GM19467 (cell line): Measurements from ENCODE around the gene PXMP4.
"Not testable (repeated sequence)": the region's sequence is repeated elsewhere in the genome, so short reads cannot be mapped to it uniquely, and the experiment has no call there.

Source experiments
- ATAC-seq: cut with Tn5 transposase; IDR thresholded peaks from one replicate; pipeline ENCODE4 v1.9.1; 2021; ENCODE audit warnings: mild to moderate bottlenecking, moderate library complexity; ENCODE audit not compliant: unreplicated experiment

Gene PXMP4, protein sequence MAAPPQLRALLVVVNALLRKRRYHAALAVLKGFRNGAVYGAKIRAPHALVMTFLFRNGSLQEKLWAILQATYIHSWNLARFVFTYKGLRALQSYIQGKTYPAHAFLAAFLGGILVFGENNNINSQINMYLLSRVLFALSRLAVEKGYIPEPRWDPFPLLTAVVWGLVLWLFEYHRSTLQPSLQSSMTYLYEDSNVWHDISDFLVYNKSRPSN

DNA sequence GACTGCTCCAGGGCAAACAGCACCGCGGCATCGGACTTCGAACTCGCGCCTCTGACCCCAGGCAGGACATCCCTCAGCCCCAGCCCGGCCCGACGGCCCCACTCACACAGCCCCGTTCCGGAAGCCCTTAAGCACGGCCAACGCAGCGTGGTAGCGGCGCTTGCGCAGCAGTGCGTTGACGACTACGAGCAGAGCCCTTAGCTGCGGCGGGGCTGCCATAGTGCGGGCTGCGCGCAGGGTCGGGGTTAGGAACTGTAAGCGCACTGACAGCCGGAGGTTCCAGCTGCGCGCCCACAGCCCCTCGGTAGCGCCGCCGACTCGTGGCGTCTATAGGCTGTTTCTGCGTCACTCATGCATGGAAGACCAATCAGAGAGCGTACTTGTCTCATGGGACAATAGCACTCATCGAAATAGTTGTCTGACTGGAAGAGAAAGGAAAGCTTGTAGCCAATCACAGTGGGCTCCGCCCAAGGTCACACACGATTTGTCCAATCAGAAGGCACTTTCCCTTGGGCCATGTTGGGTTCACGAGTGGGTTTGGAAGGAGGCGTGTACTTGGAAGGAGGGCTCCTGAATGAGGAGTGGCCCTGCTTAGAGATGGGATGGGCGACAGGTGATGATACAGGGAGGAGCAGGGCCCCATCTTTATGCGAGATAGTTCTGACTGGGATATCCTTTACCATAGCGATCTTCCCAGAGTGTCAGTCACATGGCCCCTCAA is at the start of gene PXMP4:
Gene PXMP4 (minus strand): TSS at position 322 of the 721 bp plus-strand sequence. CDS start 103 bp downstream, at position 219.
- peak; percentile 90 for ATAC-seq

DNA sequence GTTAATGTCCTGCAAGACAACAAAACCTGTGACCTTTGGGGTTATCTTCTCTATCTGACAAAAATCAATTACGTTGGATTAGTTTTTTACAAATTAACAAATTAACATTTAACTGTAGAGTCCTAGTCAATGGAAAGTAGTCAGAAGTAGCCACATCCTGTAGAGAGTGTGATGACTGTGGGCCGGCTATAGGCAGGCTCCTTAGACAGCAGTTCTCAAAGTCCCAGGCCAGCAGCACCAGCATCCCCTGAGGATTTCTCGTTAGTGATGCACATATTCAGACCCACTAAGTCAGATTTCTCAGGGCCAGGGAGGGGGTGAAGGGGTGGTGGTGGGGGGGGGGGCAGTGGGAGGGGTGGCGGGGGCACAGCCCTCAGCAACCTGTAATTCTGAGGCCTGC is 48.9 kb upstream of the PXMP4 start:
- no peak for ATAC-seq

DNA sequence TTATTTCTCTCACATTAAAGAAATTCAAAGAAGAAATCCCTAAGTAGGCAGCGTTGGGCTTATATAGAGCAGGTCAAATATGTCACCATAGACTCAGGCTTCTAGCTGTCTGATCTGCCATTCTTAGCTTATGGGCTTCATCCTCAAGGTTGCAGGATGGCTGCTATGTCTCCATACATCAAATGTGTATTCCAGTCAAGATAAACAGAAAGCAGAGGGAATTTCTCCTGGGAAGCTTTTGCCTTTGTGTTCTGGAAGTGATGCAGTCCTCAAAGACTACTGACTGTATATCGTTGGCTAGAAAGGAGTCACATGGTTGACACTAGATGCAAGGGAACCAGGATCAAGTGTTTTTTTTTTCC is 47.6 kb upstream of the PXMP4 start:
- no peak for ATAC-seq

DNA sequence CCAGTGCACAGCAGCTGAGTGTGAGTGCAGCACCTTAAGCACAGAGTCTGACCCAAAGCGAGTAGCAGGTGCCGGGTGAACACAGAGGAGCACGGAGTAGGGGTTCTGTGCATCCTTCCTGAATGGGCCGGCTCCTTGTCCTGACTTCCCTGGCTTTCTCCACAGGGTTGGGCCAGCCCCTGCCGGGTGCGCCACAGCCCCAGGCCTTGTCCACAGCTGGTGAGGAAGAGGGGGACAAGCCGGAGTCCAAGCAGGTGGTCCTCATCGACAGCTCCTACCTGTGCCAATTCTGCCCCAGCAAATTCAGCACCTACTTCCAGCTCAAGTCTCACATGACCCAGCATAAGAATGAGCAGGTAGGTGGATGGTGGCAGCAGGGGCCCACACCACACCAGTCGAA is 46.6 kb upstream of the PXMP4 start:
- ATAC-seq = no peak

DNA sequence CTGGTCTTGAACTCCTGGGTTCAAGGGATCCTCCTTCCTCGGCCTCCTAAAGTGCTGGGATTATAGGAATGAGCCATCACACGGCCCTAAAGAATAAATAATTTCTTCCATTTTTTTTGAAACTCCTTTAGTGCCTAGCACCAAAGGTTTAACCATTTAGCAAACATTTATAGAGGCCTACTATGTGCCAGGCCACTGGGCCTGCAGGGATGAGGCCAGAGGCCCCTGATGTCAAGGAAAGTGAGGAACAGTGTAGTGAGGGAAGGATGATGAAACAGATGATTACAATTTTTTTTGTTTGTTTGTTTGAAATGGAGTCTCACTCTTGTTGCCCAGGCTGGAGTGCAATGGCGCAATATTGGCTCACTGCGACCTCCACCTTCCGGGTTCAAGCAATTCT is 45.5 kb upstream of the PXMP4 start:
- ATAC-seq = no peak

DNA sequence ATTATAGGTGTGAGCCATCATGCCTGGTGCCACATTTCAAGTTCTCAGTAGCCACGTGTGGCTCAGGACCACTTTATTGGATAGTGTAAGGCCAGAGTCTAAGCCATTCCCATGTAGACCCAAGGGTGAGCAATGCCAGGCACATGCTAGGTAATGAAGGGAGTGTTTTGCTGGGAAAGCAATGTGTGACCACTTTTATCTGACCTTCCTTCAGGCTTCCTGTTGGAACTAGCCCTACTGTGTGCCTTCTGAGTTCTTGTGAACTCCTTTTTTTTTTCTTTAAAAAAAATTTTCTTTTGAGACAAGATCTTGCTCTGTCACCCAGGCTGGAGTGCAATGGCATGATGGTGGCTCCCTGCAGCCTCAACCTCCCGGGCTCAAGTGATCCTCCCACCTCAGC is 45.0 kb upstream of the PXMP4 start:
- ATAC-seq = no peak

DNA sequence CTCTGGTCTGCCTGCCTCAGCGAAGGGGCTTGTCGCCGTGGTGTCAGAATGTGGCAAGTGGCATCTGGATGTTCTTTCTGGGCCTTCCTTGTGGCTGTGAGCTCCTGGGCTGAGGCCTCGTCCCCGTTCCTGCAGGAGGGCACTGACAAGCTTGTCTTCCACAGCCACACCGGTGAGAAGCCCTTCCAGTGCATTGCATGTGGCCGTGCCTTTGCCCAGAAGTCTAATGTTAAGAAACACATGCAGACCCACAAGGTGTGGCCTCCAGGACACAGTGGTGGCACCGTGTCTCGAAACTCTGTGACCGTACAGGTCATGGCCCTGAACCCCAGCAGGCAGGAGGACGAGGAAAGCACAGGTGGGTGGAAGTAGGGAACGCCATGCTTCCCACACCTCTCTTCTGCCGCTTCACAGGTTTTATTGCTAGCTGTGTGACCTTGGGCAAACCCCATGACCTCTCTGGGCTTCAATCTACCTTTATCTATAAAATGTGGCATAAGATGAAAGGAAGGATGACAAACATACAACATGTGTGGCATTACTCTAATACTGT is 41.7 kb upstream of the PXMP4 start:
- no peak for ATAC-seq

DNA sequence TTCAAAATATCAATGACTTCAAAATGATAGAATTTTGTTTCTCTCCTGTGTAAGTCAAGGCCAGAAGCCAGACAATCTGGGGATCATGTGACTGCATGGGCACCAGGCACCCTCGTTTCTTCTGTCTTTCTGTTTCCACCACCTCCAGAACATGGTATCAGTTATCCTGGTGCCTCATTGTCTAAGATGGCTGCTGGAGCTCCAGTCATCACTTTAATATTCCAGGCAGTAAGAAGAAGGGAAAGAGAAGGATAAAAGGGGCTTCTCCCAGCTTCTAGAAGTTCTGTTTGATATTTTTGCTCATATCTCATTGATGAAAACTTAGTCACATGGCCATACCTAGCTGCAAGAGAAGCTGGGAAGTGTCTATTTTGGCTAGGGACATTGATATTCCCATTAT is 37.3 kb upstream of the PXMP4 start:
- ATAC-seq = no peak

DNA sequence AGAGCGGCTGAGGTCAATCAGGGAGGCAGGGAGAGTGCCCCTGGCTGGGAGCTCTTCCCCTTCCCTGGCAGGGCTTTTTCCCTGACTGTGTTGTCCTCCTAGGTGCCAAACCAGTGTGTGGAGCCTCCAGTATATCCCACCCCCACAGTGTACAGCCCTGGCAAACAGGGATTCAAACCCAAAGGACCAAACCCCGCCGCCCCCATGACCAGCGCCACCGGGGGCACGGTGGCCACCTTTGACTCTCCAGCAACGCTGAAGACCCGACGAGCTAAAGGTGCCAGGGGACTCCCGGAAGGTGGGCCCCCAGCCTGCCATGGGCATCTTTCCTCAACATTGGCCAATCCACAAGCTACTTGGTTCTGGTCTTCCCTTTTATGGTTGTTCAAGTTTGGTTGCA is 36.9 kb upstream of the PXMP4 start:
- ATAC-seq = no peak

DNA sequence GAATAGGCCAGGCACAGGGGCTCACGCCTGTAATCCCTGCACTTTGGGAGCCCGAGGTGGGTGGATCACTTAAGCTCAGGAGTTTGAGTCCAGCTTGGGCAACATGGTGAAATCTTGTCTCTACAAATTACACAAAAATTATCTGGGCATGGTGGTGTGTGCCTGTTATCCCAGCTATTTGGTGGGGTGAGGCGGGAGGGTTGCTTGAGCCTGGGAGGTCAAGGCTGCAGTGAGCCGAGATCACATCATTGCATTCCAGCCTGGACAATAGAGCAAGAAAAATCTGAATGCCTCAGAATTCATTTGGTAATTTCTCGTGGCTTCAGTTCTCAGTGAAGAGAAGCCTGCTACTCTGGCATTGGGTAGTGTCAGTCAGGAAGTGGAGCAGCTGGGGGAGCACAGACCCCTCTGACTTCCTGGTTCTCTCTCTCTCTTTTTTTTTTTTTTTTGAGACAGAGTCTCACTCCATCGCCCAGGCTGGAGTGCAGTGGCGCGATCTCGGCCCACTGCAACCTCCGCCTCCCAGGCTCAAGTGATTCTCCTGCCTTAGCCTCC is 35.9 kb upstream of the PXMP4 start:
- ATAC-seq = not testable (repeated sequence)

DNA sequence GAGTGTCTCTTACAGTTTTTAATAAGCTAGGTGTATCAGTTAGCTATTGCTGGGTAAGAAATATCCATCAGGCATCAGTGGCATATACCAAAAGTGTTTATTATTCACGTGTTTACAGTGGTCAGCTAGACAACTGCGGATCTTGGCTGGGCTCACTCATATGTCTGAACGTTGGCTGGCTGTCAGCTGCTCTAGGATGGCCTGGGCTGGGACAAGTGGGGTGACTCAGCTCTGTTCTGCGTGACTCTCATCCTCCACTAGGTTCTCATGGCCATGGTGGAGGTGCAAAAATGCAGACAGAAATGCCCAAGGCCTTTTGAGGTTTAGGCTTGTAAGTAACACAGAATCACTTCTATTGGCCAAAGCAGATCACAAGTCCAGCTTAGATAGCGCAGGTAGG is 33.7 kb upstream of the PXMP4 start:
- no peak for ATAC-seq

DNA sequence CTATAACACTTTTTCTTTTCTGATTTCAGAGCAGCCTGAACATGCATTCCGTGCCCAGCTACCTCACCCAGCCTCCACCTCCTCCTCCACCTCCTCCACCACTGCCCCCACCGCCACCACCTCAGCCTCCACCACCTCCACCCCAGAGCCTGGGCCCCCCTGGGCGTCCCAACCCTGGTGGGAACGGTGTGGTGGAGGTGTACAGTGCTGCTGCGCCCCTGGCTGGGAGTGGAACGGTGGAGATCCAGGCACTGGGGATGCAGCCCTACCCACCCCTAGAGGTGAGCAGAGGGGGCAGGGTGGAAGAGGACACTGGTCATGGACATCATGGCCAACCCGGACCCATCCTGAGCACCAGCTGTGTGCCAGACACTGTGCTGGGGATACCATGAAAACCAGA is 33.0 kb upstream of the PXMP4 start:
- ATAC-seq = no peak

DNA sequence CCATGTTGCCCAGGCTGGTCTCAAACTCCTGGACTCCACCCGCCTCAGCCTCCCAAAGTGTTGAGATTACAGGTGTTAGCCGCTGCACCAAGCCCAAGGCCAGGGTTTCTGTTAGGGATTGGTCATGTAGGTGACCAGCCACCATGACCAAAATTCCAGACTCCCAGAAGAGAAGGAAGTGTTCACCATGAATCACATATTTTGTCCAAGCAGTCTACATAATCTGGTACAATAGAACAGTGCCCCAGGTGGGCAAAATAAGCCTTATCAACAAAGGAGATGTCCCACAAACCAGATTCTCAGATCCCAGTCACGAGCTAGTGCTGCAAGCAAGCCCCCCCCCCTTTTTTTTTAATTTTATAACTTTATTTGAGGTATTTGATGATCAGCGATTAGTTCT is 31.7 kb upstream of the PXMP4 start:
- ATAC-seq = no peak

DNA sequence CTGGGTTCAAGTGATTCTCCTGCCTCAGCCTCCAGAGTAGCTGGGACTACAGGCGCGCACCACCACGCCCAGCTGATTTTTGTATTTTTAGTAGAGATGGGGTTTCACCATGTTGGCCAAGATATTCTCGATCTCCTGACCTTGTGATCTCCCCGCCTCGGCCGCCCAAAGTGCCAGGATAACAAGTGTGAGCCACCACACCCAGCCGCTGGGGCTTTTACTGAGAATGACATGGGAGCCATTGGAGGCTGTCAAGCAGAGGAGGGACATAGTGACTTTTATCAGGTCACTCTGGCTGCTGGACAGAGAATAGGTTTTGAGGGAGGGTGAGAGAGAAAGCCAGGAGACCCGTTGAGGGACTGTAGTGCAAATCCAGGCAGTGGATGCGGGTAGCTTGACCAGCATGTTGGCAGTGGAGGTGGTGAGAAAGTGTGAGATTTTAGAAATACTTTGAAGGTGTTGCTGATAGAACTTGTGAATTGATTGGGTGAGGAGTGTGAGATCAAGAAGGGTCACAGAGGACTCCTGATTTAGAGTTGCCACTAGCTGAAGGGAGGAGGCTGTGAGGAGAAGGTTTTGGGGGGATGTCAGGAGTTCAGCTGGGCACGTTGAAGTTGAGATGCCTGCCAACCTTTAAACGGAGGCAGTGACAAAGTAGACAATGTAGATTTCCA is 26.4 kb upstream of the PXMP4 start:
- no peak for ATAC-seq

DNA sequence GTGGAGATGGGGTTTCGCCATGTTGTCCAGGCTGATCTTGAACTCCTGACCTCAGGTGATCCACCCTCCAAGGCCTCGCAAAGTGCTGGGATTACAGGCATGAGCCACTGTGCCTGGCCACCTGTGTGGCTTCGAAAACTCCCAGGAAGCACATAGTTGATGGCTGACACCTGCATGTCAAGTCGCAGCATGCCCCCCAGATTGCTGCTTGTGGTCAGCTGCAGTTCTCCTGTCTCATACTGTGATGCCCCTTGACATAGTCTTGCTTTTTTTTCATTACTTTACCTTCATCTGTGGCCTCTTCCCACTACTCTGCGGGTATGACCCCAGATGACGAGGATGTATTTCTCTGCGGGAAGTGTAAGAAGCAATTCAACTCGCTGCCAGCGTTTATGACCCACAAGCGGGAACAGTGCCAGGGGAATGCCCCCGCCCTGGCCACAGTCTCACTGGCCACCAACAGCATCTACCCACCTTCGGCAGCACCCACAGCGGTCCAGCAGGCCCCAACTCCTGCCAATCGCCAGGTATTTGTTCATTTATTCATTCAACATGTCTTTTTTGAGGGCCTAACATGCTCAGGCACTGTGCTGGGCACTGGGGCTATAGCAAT is 24.8 kb upstream of the PXMP4 start:
- no peak for ATAC-seq

DNA sequence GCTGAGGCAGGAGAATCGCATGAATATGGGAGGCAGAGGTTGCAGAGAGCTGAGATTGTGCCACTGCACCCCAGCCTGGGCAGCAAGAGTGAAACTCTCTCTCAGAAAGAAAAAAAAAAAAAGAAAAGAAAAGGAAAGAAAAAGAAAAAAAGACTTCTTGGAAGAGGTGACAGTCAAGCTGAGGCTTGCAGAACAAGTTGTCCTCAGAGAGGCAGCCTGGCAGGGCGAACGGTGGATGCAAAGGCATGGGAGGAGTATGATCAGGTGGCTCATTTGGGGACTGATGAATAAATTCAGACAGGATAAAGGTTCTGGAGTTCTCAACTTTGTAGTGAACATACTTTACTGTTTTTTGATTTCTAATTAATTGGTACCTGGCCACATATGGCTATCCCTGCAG is 24.1 kb upstream of the PXMP4 start:
- ATAC-seq = no peak

DNA sequence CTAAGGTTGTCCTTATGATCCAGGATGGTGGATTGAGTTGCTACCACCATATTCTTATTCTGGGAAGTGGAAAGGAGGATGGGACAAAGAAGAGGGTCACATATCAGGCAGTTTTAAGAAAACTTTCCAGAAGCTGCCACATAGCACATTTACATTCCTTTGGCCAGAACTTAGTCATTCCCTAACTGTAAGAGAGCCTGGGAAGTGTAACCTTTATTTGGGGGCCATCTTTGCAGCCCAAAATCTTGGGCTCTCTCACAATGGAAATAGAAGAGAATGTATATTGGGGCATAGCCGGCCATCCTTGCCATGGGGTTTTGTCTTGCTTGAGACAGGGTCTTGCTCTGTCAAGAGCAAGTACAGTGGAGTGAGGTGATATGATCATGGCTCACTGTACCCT is 20.1 kb upstream of the PXMP4 start:
- no peak for ATAC-seq

DNA sequence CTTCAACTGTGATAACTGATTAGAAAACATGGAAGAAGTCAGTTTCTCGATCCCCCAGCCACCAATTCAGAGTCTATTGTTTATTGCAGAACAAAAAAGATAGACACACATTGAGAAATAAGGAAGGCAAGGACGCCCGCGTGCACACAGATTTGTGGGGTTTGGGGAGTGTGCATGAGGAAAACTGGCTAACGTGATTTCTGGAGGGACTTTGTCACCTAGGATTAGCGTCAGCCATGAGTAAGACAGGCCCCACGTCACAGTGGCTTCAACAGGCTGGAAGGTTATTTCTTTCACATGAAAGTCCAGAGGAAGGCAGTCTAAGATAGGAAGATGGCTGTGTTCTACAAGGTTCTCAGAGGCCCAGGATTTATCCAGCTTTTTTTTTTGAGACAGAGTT is 19.4 kb upstream of the PXMP4 start:
- ATAC-seq = no peak

DNA sequence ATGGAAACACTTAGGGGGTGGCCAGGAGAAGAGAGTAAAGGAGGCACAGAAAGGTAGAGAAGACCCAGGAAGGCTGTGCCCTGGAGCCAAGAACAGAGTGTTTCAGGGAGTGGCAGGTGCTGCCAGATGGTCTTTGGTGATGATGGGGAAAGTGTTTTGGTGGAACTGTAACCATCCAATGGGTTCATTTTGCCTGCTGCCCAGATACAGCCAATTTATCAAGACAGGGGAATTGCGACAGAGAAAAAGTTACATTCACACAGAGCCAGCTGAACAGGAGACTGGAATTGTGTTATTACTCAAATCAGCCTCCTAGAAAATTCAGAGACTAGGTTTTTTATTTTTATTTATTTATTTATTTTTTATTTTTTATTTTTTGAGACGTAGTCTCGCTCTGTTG is 16.9 kb upstream of the PXMP4 start:
- no peak for ATAC-seq

DNA sequence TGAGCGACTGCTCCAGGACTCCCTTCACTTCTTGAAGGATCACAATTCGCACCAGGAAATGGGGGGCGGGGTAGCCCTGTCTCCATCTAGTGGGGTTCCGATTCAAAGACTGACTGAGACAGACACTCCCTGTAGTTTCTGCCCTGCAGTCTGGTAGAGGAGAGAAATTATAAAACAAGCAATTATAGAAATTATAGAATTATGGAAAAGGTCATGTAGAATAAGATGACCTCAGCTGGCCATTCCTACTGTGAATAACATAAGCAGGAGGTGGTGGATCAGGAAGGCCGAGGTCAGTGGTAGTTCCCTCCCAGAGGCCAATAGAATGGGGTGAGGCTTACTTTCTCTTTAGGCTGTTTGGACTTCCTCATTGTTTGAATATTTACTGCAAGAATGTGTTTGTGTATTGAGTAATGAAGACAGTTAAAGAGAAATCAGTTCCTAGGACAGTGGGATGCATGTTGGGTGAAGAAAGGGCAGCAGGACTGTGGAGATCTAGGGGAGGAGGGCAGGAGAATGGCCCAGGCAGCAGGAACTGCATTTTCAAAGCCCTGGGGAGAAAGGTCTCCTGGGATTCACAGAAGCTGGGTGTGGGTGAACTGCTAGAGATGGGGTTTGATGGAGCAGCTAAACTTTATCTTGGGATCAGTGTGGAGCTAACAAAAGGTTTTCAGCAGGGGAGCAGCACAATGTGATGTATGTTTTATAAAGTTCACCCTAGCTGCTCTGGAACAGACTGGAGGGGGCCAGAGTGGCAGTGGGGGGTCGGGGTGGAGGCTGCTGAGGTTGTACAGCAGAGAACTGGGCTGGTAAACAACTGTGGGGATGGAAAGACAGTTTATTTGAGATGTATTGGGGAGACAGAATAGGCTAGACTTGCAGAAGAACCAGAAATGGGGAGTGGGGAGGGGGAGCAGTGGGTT is 13.8 kb upstream of the PXMP4 start:
- ATAC-seq = no peak
